Natural killer cell (primary cell): Measurements from ENCODE around the gene C15orf62. TPM values are rescaled to one million over a fixed set of nuclear protein-coding genes. Genes with fewer than 3 reads are reported as not detected.
A peak's percentile ranks its signal among the peaks of the same experiment; 100 is the strongest.

Experiments
- ATAC-seq, 3 donors: fragments of 150-1000 bp in 2 of 3; fragments of 200-7000 bp in 1 of 3; cut with Tn5 transposase; 1 replicate in 1 of 3; 2 replicates in 2 of 3; pipeline ENCODE4 v1.10.0; 2021; ENCODE audit warnings: mild to moderate bottlenecking in 2 of 3, moderate library complexity in 2 of 3
- DNase-seq, 2 donors: peaks; one replicate each; pipeline versions ENCODE4 v3.0.0 to v3.0.0-alpha.2; 2013 to 2021; ENCODE audit warnings: mixed read lengths in 1 of 2
- H3K27ac ChIP-seq: one replicate; pipeline ENCODE4 v1.5.1; 2013; ENCODE audit warnings: mild to moderate bottlenecking, low read length
- H3K27me3 ChIP-seq: one replicate; pipeline ENCODE4 v1.6.1; 2013; ENCODE audit warnings: low read length; ENCODE audit not compliant: control insufficient read depth, insufficient read depth
- H3K36me3 ChIP-seq: one replicate; pipeline ENCODE4 v1.6.1; 2013; ENCODE audit warnings: low read length; ENCODE audit not compliant: control insufficient read depth, insufficient read depth
- H3K4me1 ChIP-seq: one replicate; pipeline ENCODE4 v1.6.1; 2013; ENCODE audit warnings: low read length; ENCODE audit not compliant: control insufficient read depth, insufficient read depth
- H3K4me3 ChIP-seq: one replicate; pipeline ENCODE4 v1.5.1; 2013; ENCODE audit warnings: low read length
- H3K9me3 ChIP-seq: one replicate; pipeline ENCODE4 v1.6.1; 2013; ENCODE audit warnings: low read length; ENCODE audit not compliant: control insufficient read depth, insufficient read depth
- H3K27ac Mint-ChIP-seq, 2 donors: one replicate each; pipeline ENCODE4 v1.8.0; 2022; ENCODE audit warnings: mild to moderate bottlenecking in 2 of 2, mixed read lengths in 2 of 2, moderate library complexity in 1 of 2
- H3K27me3 Mint-ChIP-seq, 2 donors: one replicate each; pipeline ENCODE4 v1.8.0; 2022; ENCODE audit warnings: low read depth in 2 of 2, mixed read lengths in 2 of 2
- H3K36me3 Mint-ChIP-seq: one replicate; pipeline ENCODE4 v1.8.0; 2022; ENCODE audit warnings: mixed read lengths
- H3K4me1 Mint-ChIP-seq, 2 donors: one replicate each; pipeline ENCODE4 v1.8.0; 2022; ENCODE audit warnings: mixed read lengths in 2 of 2
- H3K4me3 Mint-ChIP-seq: one replicate; pipeline ENCODE4 v1.8.0; 2022; ENCODE audit warnings: mild to moderate bottlenecking, moderate library complexity, mixed read lengths
- H3K9me3 Mint-ChIP-seq, 2 donors: one replicate each; pipeline ENCODE4 v1.8.0; 2022; ENCODE audit warnings: mixed read lengths in 2 of 2
- CTCF ChIP-seq: fragments of 200-600 bp; IDR thresholded peaks from one replicate; pipeline ENCODE4 v1.8.0; 2022; ENCODE audit warnings: antibody characterized with exemption
- WGBS: methylation state at CpG from one replicate; pipeline ENCODE4 v1.1.7; 2013; ENCODE audit warnings: missing lambda C conversion rate; ENCODE audit not compliant: insufficient coverage; 5-methylcytosine and 5-hydroxymethylcytosine counted together
- intact Hi-C: fragments of 100-400 bp; cut with micrococcal nuclease; formaldehyde crosslinking; loops from one replicate; pipeline ENCODE4 v1.14.2; 2022
- total RNA-seq, 4 donors: library from RNA; stranded (reverse); fragments of 120-200 nt in 1 of 4; gene quantifications; one replicate each; pipeline versions ENCODE4 v1.2.3 to v1.2.4, GENCODE V29; 2013 to 2022

The C15orf62 gene
- total RNA-seq, 3 donors from 2014 or later (not counting 1 experiment from before 2014, with no cell fraction given) = 0.64 to 1.4 (median 0.80) TPM

GRCh38 chr15:40750885-40751284 lies 18.9 kb upstream of the C15orf62 start:
- no peaks in the 10 kb centered on the region for H3K27me3 ChIP-seq
- no peak for DNase-seq
- H3K27me3 Mint-ChIP-seq = no peaks in the 10 kb centered on the region
- no peak for ATAC-seq
- 94% methylated on average over 4 of the region's 4 CpGs for WGBS
- no peak overlapping the region for H3K4me3 ChIP-seq
- H3K9me3 ChIP-seq = no peaks in the 10 kb centered on the region
- no peaks in the 10 kb centered on the region for H3K9me3 Mint-ChIP-seq
- no peak for TF ChIP-seq CTCF
- peaks cover 60 to 69% of the 10 kb centered on the region in 2 donors for H3K4me1 Mint-ChIP-seq
- no peak overlapping the region for H3K4me3 Mint-ChIP-seq
- no peak overlapping the region for H3K27ac Mint-ChIP-seq
- no peaks in the 10 kb centered on the region for H3K36me3 Mint-ChIP-seq
- peaks cover 32% of the 10 kb centered on the region for H3K36me3 ChIP-seq
- intact Hi-C loops = no loop called here
- peaks cover 59% of the 10 kb centered on the region for H3K4me1 ChIP-seq
- no peak overlapping the region for H3K27ac ChIP-seq

GRCh38 chr15:40751745-40752144 lies 18.0 kb upstream of the C15orf62 start:
- H3K36me3 Mint-ChIP-seq = no peaks in the 10 kb centered on the region
- no peak overlapping the region for H3K4me3 Mint-ChIP-seq
- H3K9me3 Mint-ChIP-seq = no peaks in the 10 kb centered on the region
- H3K27me3 Mint-ChIP-seq = no peaks in the 10 kb centered on the region
- DNase-seq (no peak), ATAC-seq (no peak)
- Histone ChIP-seq H3K4me1 (peaks cover 51% of the 10 kb centered on the region), H3K27ac (peak overlapping the region; percentile 12), H3K9me3 (no peaks in the 10 kb centered on the region), H3K4me3 (no peak overlapping the region), H3K27me3 (no peaks in the 10 kb centered on the region), H3K36me3 (peaks cover 32% of the 10 kb centered on the region)
- peaks cover 54 to 64% of the 10 kb centered on the region in 2 donors for H3K4me1 Mint-ChIP-seq
- WGBS = 95% methylated on average over 12 of the region's 12 CpGs
- H3K27ac Mint-ChIP-seq = peak overlapping the region; percentile 98
- TF ChIP-seq CTCF = no peak
- intact Hi-C loops = no loop called here

GRCh38 chr15:40754574-40754882 lies 15.3 kb upstream of the C15orf62 start:
- Histone ChIP-seq H3K4me1 (peaks cover 43% of the 10 kb centered on the region), H3K27ac (peak overlapping the region; percentile 90), H3K36me3 (peaks cover 21% of the 10 kb centered on the region), H3K9me3 (no peaks in the 10 kb centered on the region), H3K4me3 (peak overlapping the region; percentile 97), H3K27me3 (no peaks in the 10 kb centered on the region)
- intact Hi-C loops = loop anchor here (1.0 to 2.0 kb wide), 2 partner anchors 10 to 52 kb away; partner anchors contain the start of genes DNAJC17 and ZFYVE19
- TF ChIP-seq CTCF = no peak
- peak; percentile 37 to 46 for DNase-seq
- Mint-ChIP-seq H3K4me1 (peaks cover 39 to 49% of the 10 kb centered on the region in 2 donors), H3K27me3 (no peaks in the 10 kb centered on the region), H3K36me3 (no peaks in the 10 kb centered on the region), H3K27ac (peak overlapping the region; percentile 98), H3K4me3 (peak overlapping the region; percentile 99), H3K9me3 (no peaks in the 10 kb centered on the region)
- peak; percentile 2 to 14 (median 6) for ATAC-seq
- WGBS = under 1% methylated on average over 22 of the region's 22 CpGs
